ENCODE data around the gene METTL8. TPM values are rescaled to one million over a fixed set of nuclear protein-coding genes. Genes with fewer than 3 reads are reported as not detected.
"Not testable (repeated sequence)": the region's sequence is repeated elsewhere in the genome, so short reads cannot be mapped to it uniquely, and the experiment has no call there.

METTL8 gene
- total RNA-seq, 1 experiment from 2014 or later = 27.7 TPM

DNA sequence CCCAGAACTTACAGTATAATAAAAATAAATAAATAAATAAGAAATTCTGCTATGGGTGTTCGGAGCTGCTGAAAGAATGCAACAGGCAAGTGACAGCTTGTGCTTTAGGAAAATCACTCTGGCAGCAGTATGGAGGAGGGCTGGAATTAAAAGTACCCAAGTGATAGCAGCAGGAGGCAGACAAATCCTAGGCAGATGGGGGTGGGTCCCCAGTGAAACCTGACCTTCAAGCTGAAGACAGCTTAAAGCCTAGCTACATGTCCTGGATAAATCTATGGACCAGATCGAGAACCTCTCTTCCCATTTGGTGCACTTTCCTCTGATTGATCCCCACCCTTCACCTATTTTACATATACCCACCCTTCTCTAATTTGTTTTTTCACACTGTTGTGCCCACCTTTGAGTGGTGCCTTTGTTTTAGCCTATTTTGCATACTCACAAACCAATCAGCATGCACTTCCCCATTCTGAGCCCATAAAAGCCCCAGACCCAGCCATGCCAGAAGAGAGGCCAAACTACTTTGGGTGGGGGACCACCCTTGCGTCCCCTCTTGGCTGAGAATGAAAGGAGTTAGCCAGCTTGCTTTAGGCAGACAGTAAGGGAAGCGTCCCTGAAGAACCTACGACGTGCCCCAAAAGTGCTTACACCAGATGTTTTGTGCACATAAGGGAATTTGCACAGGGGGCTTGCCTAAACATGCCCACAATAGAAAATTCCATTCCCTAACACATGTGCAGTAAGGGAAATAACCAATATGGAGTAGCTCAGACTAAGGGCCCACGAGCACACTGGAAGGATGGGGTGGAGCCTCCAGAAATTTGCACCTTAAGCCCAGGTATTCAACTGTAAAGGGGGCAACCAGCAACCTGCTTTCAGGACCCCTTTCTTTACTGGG lies 3.0 kb downstream of the METTL8 start:
- H3K4me3 ChIP-seq (ENCODE audit: low read depth in 2 of 2, low read length in 2 of 2) = no peak overlapping the region
- no peaks in the 10 kb centered on the region for H3K27me3 ChIP-seq (ENCODE audit: control insufficient read depth, insufficient read depth, low read length)
- ChIA-PET CTCF (interaction anchor here (0.6 kb wide), 1 partner anchor 73 kb away, joined by 3 read pairs; no protein-coding TSS in a partner anchor), POLR2A (no interaction called here)
- H3K27ac ChIP-seq (ENCODE audit: low read length) = no peak overlapping the region
- peaks cover 10% of the 10 kb centered on the region for H3K4me1 ChIP-seq (ENCODE audit: control insufficient read depth, insufficient read depth, low read length)
- TF ChIP-seq TCF7L2 (IDR thresholded peaks at IDR 0.05; ENCODE audit: low read depth, low read length) = no peak
- TF ChIP-seq POLR2AphosphoS5 (IDR thresholded peaks at IDR 0.05; ENCODE audit: low read depth, low read length) = no peak
- no peak for TF ChIP-seq SIN3A (IDR thresholded peaks at IDR 0.05; ENCODE audit: borderline replicate concordance, insufficient read depth, low read depth, low read length)
- TF ChIP-seq, protein P1, sequence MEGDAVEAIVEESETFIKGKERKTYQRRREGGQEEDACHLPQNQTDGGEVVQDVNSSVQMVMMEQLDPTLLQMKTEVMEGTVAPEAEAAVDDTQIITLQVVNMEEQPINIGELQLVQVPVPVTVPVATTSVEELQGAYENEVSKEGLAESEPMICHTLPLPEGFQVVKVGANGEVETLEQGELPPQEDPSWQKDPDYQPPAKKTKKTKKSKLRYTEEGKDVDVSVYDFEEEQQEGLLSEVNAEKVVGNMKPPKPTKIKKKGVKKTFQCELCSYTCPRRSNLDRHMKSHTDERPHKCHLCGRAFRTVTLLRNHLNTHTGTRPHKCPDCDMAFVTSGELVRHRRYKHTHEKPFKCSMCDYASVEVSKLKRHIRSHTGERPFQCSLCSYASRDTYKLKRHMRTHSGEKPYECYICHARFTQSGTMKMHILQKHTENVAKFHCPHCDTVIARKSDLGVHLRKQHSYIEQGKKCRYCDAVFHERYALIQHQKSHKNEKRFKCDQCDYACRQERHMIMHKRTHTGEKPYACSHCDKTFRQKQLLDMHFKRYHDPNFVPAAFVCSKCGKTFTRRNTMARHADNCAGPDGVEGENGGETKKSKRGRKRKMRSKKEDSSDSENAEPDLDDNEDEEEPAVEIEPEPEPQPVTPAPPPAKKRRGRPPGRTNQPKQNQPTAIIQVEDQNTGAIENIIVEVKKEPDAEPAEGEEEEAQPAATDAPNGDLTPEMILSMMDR (IDR thresholded peaks at IDR 0.05) = no peak
- TF ChIP-seq, protein P2, sequence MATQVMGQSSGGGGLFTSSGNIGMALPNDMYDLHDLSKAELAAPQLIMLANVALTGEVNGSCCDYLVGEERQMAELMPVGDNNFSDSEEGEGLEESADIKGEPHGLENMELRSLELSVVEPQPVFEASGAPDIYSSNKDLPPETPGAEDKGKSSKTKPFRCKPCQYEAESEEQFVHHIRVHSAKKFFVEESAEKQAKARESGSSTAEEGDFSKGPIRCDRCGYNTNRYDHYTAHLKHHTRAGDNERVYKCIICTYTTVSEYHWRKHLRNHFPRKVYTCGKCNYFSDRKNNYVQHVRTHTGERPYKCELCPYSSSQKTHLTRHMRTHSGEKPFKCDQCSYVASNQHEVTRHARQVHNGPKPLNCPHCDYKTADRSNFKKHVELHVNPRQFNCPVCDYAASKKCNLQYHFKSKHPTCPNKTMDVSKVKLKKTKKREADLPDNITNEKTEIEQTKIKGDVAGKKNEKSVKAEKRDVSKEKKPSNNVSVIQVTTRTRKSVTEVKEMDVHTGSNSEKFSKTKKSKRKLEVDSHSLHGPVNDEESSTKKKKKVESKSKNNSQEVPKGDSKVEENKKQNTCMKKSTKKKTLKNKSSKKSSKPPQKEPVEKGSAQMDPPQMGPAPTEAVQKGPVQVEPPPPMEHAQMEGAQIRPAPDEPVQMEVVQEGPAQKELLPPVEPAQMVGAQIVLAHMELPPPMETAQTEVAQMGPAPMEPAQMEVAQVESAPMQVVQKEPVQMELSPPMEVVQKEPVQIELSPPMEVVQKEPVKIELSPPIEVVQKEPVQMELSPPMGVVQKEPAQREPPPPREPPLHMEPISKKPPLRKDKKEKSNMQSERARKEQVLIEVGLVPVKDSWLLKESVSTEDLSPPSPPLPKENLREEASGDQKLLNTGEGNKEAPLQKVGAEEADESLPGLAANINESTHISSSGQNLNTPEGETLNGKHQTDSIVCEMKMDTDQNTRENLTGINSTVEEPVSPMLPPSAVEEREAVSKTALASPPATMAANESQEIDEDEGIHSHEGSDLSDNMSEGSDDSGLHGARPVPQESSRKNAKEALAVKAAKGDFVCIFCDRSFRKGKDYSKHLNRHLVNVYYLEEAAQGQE (IDR thresholded peaks at IDR 0.05; ENCODE audit: insufficient read depth in 1 of 2, low read depth in 2 of 2, low read length in 1 of 2) = no peak
- no peak for ATAC-seq
- in situ Hi-C loops (cut with HindIII; ENCODE audit: low pct_unique_long_range_greater_than_20kb, low sequenced_read_pairs) = no loop called here
- intact Hi-C loops (cut with micrococcal nuclease; ENCODE audit: unreplicated experiment) = loop anchor here (5.0 kb wide), 2 partner anchors 443 to 458 kb away; no protein-coding TSS in a partner anchor
- BruUV-seq (replicated peaks) = TSS peak; percentile 25
- no peak for DNase-seq (ENCODE audit: low read depth, low spot score)
- H3K9me3 ChIP-seq (ENCODE audit: control insufficient read depth, insufficient read depth, low read depth, low read length) = peaks cover 10% of the 10 kb centered on the region; the same call in 1 of the 2 replicates
- H3K36me3 ChIP-seq (ENCODE audit: control insufficient read depth, insufficient read depth, low read length) = peaks cover 4% of the 10 kb centered on the region; the same call in 1 of the 2 replicates

DNA sequence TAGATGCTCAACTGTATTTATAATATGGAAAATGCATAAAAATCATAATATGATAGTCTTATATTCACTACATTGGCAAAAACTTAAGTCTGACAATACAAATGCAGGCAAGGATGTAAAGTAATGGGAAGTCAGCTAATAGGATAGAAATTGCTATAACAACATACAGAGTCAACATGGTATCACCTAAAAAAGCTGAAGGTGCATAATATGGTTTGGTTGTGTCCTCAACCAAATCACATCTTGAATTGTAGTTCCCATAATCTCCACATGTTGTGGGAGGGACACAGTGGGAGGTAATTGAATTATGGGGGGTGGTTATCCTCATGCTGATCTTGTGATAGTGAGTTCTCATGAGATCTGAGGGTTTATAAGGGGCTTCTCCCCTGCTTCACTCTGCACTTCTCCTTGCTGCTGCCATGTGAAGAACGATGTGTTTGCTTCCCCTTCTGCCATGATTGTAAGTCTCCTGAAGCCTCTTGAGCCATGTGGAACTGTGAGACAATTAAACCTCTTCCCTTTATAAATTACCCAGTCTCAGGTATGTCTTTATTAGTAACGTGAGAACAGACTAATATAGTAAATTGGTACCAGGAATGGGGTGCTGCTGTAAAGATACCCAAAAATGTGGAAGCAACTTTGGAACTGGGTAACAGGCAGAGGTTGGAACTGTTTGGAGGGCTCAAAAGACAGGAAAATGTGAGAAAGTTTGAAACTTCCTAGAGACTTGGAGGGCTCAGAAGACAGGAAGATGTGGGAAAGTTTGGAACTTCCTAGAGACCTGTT lies 10.9 kb downstream of the METTL8 start:
- H3K36me3 ChIP-seq (ENCODE audit: control insufficient read depth, insufficient read depth, low read length); BruUV-seq (replicated peaks); H3K4me1 ChIP-seq (ENCODE audit: control insufficient read depth, insufficient read depth, low read length); H3K27me3 ChIP-seq (ENCODE audit: control insufficient read depth, insufficient read depth, low read length); H3K9me3 ChIP-seq (ENCODE audit: control insufficient read depth, insufficient read depth, low read depth, low read length); in situ Hi-C loops (cut with HindIII; ENCODE audit: low pct_unique_long_range_greater_than_20kb, low sequenced_read_pairs); ATAC-seq; H3K4me3 ChIP-seq (ENCODE audit: low read depth in 2 of 2, low read length in 2 of 2); POLR2A ChIA-PET; H3K27ac ChIP-seq (ENCODE audit: low read length); intact Hi-C loops (cut with micrococcal nuclease; ENCODE audit: unreplicated experiment); CTCF ChIA-PET; DNase-seq (ENCODE audit: low read depth, low spot score): not testable (repeated sequence)
